GM12865 (cell line): ENCODE measurements around the gene LRRC70.

ENCODE experiments used
- DNase-seq: peaks from one replicate; pipeline ENCODE4 v3.0.0; 2010; ENCODE audit warnings: low read depth
- H3K4me3 ChIP-seq: 2 replicates; pipeline ENCODE4 v1.5.1; 2011; ENCODE audit warnings: mild to moderate bottlenecking, low read depth, low read length, control low read depth
- CTCF ChIP-seq: IDR thresholded peaks from 2 replicates; pipeline ENCODE4 v1.5.1; 2011; ENCODE audit warnings: low read length, control low read depth, low read depth, inconsistent platforms; ENCODE audit not compliant: insufficient read depth; ENCODE audit errors: missing control alignments

Gene LRRC70

GRCh38 chr5:62592558-62592957 lies 13.9 kb downstream of the LRRC70 start:
- no peak for TF ChIP-seq CTCF

GRCh38 chr5:62593331-62593730 lies 14.7 kb downstream of the LRRC70 start:
- no peak for DNase-seq
- H3K4me3 ChIP-seq, result no peak overlapping the region
- TF ChIP-seq CTCF, result no peak

More at GRCh38 chr5:62592558-62592957, 13.9 kb downstream of the LRRC70 start:
- no peak for DNase-seq
- no peak overlapping the region for H3K4me3 ChIP-seq

- no peak for TF ChIP-seq CTCF
- no peak for DNase-seq
- no peak overlapping the region for H3K4me3 ChIP-seq
Observed at GRCh38 chr5:62594364-62594984, 15.9 kb downstream of the LRRC70 start.

GRCh38 chr5:62596096-62596495 lies 17.5 kb downstream of the LRRC70 start:
- no peak overlapping the region for H3K4me3 ChIP-seq
- DNase-seq, result no peak
- no peak for TF ChIP-seq CTCF

- no peak overlapping the region for H3K4me3 ChIP-seq
- DNase-seq, result no peak
- no peak for TF ChIP-seq CTCF
Observed at GRCh38 chr5:62596691-62597090, 18.1 kb downstream of the LRRC70 start.

- DNase-seq, result no peak
Observed at GRCh38 chr5:62597314-62597713, 18.7 kb downstream of the LRRC70 start.

More at GRCh38 chr5:62597314-62597713, 18.7 kb downstream of the LRRC70 start:
- no peak overlapping the region for H3K4me3 ChIP-seq
- no peak for TF ChIP-seq CTCF
